ENCODE data around the gene FBXO4.

Gene FBXO4

GRCh38 chr5:41921166-41921565, 3.9 kb upstream of the FBXO4 start:
- Histone ChIP-seq H3K4me2 (ENCODE audit: low read depth, low read length) (no peak overlapping the region), H3K9ac (ENCODE audit: low read length) (no peak overlapping the region), H3K79me2 (ENCODE audit: low read length) (no peaks in the 10 kb centered on the region), H3K9me3 (replicated peaks; ENCODE audit: insufficient read depth, low read length) (no peaks in the 10 kb centered on the region), H2AFZ (ENCODE audit: low read length) (no peak overlapping the region), H3K27ac (ENCODE audit: low read length) (no peak overlapping the region), H3K4me3 (ENCODE audit: low read length) (no peak overlapping the region), H3F3A (ENCODE audit: insufficient read depth, low read length) (0 out of 2 replicates have a peak, but pooled peaks cover 7% of the 10 kb centered on the region), H3K36me3 (replicated peaks; ENCODE audit: insufficient read depth, low read length) (peaks cover 8% of the 10 kb centered on the region; the same call in 1 of the 2 replicates), H3K27me3 (replicated peaks; ENCODE audit: insufficient read depth, low read length) (no peaks in the 10 kb centered on the region), H4K20me1 (ENCODE audit: insufficient read depth, low read length) (no peaks in the 10 kb centered on the region), H3K4me1 (ENCODE audit: low read length) (peaks cover 21% of the 10 kb centered on the region), H3K9me2 (replicated peaks; ENCODE audit: insufficient read depth, low read length) (no peaks in the 10 kb centered on the region)
- DNase-seq = no peak
- TF ChIP-seq EZH2 (optimal IDR thresholded peaks at IDR 0.05; ENCODE audit: low read depth, low read length) (no peak), EZH2phosphoT487 (IDR thresholded peaks at IDR 0.05; ENCODE audit: low read length) (no peak), CTCF (IDR thresholded peaks at IDR 0.05; ENCODE audit: low read length) (no peak)

GRCh38 chr5:41921874-41922273, 3.2 kb upstream of the FBXO4 start:
- DNase-seq = no peak

GRCh38 chr5:41924526-41924871, 582 bp upstream of the FBXO4 start:
- Histone ChIP-seq H3K4me3 (ENCODE audit: low read length) (peak overlapping the region; percentile 80), H3K27me3 (replicated peaks; ENCODE audit: insufficient read depth, low read length) (no peaks in the 10 kb centered on the region), H3K36me3 (replicated peaks; ENCODE audit: insufficient read depth, low read length) (peaks cover 4% of the 10 kb centered on the region; the same call in 1 of the 2 replicates), H3K4me1 (ENCODE audit: low read length) (peaks cover 21% of the 10 kb centered on the region), H3K79me2 (ENCODE audit: low read length) (no peaks in the 10 kb centered on the region), H3K9me3 (replicated peaks; ENCODE audit: insufficient read depth, low read length) (no peaks in the 10 kb centered on the region), H3K27ac (ENCODE audit: low read length) (peak overlapping the region; percentile 50; the same call in 1 of the 2 replicates), H3K9ac (ENCODE audit: low read length) (peak overlapping the region; percentile 92), H3K9me2 (replicated peaks; ENCODE audit: insufficient read depth, low read length) (no peaks in the 10 kb centered on the region), H3K4me2 (ENCODE audit: low read depth, low read length) (peak overlapping the region; percentile 75), H3F3A (ENCODE audit: insufficient read depth, low read length) (0 out of 2 replicates have a peak, but pooled peaks cover 7% of the 10 kb centered on the region), H4K20me1 (ENCODE audit: insufficient read depth, low read length) (no peaks in the 10 kb centered on the region), H2AFZ (ENCODE audit: low read length) (peak overlapping the region; percentile 89)
- no peak for DNase-seq
- no peak for TF ChIP-seq CTCF (IDR thresholded peaks at IDR 0.05; ENCODE audit: low read length)
- no peak for TF ChIP-seq EZH2phosphoT487 (IDR thresholded peaks at IDR 0.05; ENCODE audit: low read length)
- no peak for TF ChIP-seq EZH2 (optimal IDR thresholded peaks at IDR 0.05; ENCODE audit: low read depth, low read length)

More at GRCh38 chr5:41921874-41922273, 3.2 kb upstream of the FBXO4 start:
- peaks cover 21% of the 10 kb centered on the region for H3K4me1 ChIP-seq (ENCODE audit: low read length)
- no peak overlapping the region for H3K27ac ChIP-seq (ENCODE audit: low read length)
- H3K4me3 ChIP-seq (ENCODE audit: low read length) = no peak overlapping the region
- H3K9me2 ChIP-seq (replicated peaks; ENCODE audit: insufficient read depth, low read length) = no peaks in the 10 kb centered on the region
- no peaks in the 10 kb centered on the region for H3K9me3 ChIP-seq (replicated peaks; ENCODE audit: insufficient read depth, low read length)
- no peak overlapping the region for H2AFZ ChIP-seq (ENCODE audit: low read length)
- 0 out of 2 replicates have a peak, but pooled peaks cover 7% of the 10 kb centered on the region for H3F3A ChIP-seq (ENCODE audit: insufficient read depth, low read length)
- no peaks in the 10 kb centered on the region for H3K27me3 ChIP-seq (replicated peaks; ENCODE audit: insufficient read depth, low read length)
- no peaks in the 10 kb centered on the region for H4K20me1 ChIP-seq (ENCODE audit: insufficient read depth, low read length)
- H3K9ac ChIP-seq (ENCODE audit: low read length) = no peak overlapping the region
- no peaks in the 10 kb centered on the region for H3K79me2 ChIP-seq (ENCODE audit: low read length)
- TF ChIP-seq EZH2phosphoT487 (IDR thresholded peaks at IDR 0.05; ENCODE audit: low read length) (no peak), CTCF (IDR thresholded peaks at IDR 0.05; ENCODE audit: low read length) (no peak), EZH2 (optimal IDR thresholded peaks at IDR 0.05; ENCODE audit: low read depth, low read length) (no peak)
- peaks cover 6% of the 10 kb centered on the region; the same call in 1 of the 2 replicates for H3K36me3 ChIP-seq (replicated peaks; ENCODE audit: insufficient read depth, low read length)
- H3K4me2 ChIP-seq (ENCODE audit: low read depth, low read length) = no peak overlapping the region
